ENCODE results near the gene MSX2.

The MSX2 gene

GRCh38 chr5:174718880-174719610 lies 5.3 kb upstream of the MSX2 start:
- DNase-seq (ENCODE audit: low spot score), result no peak

DNA sequence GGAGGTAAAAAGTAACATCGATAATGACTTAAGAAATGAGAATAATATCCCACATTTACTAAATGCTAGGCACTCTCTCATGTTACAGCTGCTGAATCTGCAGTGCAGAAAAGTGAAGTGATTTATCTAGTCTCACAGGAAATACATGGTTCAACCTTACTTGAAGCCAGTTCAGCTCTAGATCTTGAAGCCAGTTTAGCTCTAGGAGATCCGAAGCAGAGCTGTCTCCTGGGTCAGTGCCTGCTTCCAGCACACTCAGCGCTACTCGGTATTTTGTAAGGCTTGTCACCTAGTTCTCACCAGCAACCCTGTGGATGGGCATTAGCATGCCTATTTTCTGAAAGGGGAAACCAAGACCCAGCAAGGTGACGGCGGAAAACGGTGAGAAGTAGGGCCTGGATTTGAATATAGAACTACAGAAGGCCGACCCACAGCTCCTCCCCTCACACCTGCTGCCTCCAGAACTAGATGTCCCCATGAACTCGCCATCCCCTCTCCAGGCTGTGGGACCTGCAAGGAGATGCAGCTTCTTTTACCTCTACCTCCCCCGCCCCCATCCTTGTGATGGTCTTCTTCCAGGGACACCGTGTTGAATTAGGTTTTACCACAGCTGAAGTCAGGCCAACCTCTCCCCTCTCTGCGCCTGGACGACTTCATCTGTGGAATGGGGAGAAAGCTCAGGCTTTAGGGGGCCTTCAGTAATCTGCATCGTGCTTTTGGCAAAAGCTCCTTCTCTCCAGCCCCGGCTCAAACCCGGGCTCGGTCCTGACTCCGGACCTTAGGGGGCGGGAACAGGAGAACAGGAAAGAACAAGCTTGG lies 4.4 kb upstream of the MSX2 start:
- no peak for DNase-seq (ENCODE audit: low spot score)

- DNase-seq (ENCODE audit: low spot score), result no peak
Measured at GRCh38 chr5:174720612-174721529, 3.5 kb upstream of the MSX2 start.

- no peak for DNase-seq (ENCODE audit: low spot score)
Measured at GRCh38 chr5:174721530-174722432, 2.6 kb upstream of the MSX2 start.

DNA sequence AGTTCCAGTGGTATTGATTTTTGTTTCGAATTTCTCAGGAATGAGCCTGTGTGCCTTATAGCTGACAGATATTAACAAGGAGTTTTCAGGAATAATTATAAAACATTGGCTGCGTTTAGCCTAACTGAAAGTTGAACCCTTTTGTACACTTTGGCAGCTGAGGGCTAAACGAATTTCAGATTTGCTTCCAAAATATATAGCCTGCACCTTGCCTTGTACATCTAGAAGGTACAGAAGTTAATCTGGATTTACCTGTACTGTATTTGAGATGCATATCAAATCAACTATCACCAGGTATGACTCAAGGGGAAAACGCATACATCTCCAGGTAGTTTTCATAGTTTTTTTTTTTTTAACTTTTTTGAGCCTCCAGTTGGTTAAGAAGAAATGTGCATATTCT lies 1.9 kb upstream of the MSX2 start:
- DNase-seq (ENCODE audit: low spot score), result no peak

DNA sequence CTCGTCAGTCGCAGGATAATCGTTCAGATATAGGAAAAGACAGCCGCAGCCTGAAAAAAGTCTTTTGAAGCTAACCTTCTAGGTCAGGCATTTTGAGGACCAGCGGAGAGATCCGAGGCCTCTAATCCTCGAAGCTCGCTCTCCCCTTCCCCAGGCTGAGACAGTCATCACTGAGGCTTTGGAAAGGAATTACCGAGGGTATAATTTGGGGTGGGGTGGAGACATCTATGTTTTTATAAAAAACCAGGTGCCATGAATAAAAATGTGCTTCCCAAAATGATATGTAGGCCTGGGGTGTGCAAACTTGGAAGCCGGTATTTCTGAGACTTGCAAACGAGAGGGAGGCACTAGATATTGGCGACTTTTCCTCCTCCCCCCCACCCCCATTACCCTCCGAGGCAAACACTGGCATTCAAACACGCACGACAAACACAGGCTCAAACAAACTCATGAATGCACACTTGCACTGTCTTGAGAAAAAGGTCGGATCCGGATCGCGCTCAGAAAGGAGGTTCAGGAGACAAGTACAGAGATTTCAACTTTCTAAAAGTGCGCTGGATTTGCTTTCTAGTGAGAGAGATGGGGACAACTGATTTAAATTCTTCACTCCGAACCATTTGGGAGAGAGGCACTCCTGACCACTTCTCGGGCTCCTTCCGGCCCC lies 935 bp upstream of the MSX2 start:
- no peak for DNase-seq (ENCODE audit: low spot score)

GRCh38 chr5:174723979-174724483 lies 351 bp upstream of the MSX2 start:
- no peak for DNase-seq (ENCODE audit: low spot score)

- DNase-seq (ENCODE audit: low spot score), result no peak
Measured at GRCh38 chr5:174725261-174725990, 1.0 kb downstream of the MSX2 start.

DNA sequence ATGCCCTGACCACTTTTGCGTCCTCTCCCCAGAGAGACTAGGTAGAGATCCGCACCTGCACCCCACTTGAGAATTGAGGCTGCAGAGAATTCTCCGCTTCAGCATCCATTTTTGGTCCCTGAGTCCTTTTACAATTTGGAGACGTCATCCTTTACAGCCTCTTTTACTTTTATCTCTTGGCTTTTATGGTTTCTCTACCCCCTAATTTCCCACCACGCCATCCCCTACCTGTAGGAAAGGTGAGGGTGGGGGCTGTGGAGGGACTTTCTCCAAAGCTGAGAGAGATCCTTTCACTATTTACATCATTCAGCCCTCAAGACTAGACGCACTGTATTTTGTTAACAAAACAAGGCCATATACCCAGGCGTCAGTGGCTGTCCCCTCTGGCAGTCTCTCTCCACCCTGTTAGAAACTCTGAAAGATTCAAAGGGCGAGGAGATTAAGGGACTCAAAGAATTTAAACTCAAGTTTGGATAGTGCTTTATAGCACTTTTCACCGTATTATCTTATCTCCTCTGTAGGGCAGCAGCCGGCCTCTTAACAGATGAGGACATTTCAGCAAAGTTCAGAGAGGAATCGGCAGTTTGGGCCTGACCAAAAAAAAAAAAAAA lies 1.7 kb downstream of the MSX2 start:
- no peak for DNase-seq (ENCODE audit: low spot score)

GRCh38 chr5:174726916-174727793 lies 2.8 kb downstream of the MSX2 start:
- no peak for DNase-seq (ENCODE audit: low spot score)

GRCh38 chr5:174727794-174728680 lies 3.7 kb downstream of the MSX2 start:
- DNase-seq (ENCODE audit: low spot score), result no peak

DNA sequence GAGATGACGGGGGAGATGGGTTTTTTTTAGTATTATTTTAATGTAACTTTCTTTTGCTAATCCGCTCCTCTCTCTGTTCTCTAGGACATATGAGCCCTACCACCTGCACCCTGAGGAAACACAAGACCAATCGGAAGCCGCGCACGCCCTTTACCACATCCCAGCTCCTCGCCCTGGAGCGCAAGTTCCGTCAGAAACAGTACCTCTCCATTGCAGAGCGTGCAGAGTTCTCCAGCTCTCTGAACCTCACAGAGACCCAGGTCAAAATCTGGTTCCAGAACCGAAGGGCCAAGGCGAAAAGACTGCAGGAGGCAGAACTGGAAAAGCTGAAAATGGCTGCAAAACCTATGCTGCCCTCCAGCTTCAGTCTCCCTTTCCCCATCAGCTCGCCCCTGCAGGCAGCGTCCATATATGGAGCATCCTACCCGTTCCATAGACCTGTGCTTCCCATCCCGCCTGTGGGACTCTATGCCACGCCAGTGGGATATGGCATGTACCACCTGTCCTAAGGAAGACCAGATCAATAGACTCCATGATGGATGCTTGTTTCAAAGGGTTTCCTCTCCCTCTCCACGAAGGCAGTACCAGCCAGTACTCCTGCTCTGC lies 4.8 kb downstream of the MSX2 start:
- no peak for DNase-seq (ENCODE audit: low spot score)

GRCh38 chr5:174731214-174732035 lies 7.0 kb downstream of the MSX2 start:
- DNase-seq (ENCODE audit: low spot score), result no peak

DNA sequence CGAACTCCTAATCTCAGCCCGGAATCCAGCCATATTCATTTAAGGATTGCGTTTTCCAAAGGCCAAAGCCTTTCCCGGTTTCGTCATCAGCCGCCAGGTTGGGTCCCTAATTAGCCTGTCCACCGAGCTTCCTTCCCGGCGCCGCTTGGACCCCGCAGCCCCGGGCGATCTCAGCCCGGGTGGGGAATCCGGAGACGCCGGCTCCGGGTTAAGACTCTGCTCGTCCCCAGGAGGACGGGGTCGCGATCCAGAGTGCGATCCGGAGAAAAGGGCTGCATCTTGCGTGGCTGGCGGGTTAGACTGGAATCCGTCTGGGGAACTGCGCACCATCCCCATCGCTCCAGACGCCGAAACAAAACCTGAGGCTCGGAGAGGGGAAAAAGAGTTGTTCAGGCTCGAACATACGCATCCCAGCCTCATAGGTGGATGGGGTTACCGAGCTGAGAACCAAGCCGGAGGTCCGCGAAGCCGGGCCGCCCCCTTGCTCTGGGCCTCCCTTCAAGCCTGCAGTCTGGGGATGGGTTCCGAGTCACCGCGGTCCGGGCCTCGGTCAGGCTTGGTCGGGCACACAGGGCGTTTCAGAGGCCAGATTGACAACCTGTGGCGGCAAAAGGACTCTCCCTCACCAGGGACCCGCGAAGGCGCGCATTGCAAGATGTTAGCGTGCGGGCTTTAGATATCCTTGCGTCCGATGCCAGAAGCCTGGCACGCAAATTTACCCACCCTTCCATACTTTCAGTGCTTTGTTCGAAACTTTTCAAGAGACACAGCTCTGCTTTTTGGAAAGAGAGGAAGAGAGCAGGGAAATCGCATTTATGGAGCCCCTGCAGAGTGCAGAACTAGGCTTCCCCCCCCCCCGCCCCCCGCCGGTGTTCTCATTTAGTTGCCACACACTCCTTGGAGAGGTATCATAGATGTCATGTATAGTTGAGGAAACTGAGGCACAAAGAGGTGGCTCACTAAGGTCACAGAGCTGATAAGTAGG lies 7.9 kb downstream of the MSX2 start:
- no peak for DNase-seq (ENCODE audit: low spot score)
